Heart right ventricle (tissue), 16 donors: Measurements from ENCODE around the gene CSMD2. TPM values are rescaled to one million over a fixed set of nuclear protein-coding genes. Genes with fewer than 3 reads are reported as not detected.
A peak's percentile ranks its signal among the peaks of the same experiment; 100 is the strongest.

Source experiments
- ATAC-seq, 8 donors: fragments of 200-7000 bp; cut with Tn5 transposase; one replicate each; pipeline ENCODE4 v1.9.1; 2020; ENCODE audit warnings: mild to moderate bottlenecking in 8 of 8, moderate library complexity in 8 of 8, moderate number of reproducible peaks in 1 of 8
- DNase-seq, 2 donors: peaks; one replicate each; pipeline ENCODE4 v3.0.0-alpha.2; 2020
- H3K27ac ChIP-seq, 10 donors: fragments of 200-600 bp; sonication (generic) in 2 of 10; one replicate each; pipeline versions ENCODE4 v1.5.0 to v1.8.0; 2020 to 2022; ENCODE audit warnings: mild to moderate bottlenecking in 3 of 10
- H3K27me3 ChIP-seq, 7 donors: fragments of 200-600 bp; one replicate each; pipeline ENCODE4 v1.8.0; 2021 to 2022; ENCODE audit warnings: mild to moderate bottlenecking in 2 of 7
- H3K36me3 ChIP-seq, 9 donors: fragments of 200-600 bp; sonication (generic) in 1 of 9; one replicate each; pipeline versions ENCODE4 v1.5.0 to v1.8.0; 2020 to 2022; ENCODE audit warnings: mild to moderate bottlenecking in 2 of 9
- H3K4me1 ChIP-seq, 9 donors: fragments of 200-600 bp; sonication (generic) in 1 of 9; one replicate each; pipeline versions ENCODE4 v1.5.0 to v1.8.0; 2020 to 2022; ENCODE audit warnings: mild to moderate bottlenecking in 4 of 9
- H3K4me3 ChIP-seq, 10 donors: fragments of 200-600 bp; sonication (generic) in 2 of 10; one replicate each; pipeline versions ENCODE4 v1.5.0 to v1.8.0; 2020 to 2022; ENCODE audit warnings: mild to moderate bottlenecking in 7 of 10, moderate library complexity in 2 of 10
- H3K9me3 ChIP-seq, 11 donors: fragments of 200-600 bp in 10 of 11; sonication (generic) in 2 of 11; one replicate each; pipeline versions ENCODE4 v1.5.0 to v1.8.0; 2013 to 2022; ENCODE audit warnings: mild to moderate bottlenecking in 2 of 11, control low read depth in 1 of 11, moderate library complexity in 1 of 11
- CTCF ChIP-seq, 9 donors: fragments of 200-600 bp; sonication (generic) in 2 of 9; IDR thresholded peaks; one replicate each; pipeline versions ENCODE4 v1.5.0 to v1.8.0; 2021 to 2022; ENCODE audit warnings: antibody characterized with exemption in 9 of 9, mild to moderate bottlenecking in 5 of 9, moderate library complexity in 1 of 9
- WGBS, 2 donors: extraction: QIAGEN DNeasy Blood & Tissue Kit; methylation state at CpG; one replicate each; pipeline ENCODE4 v1.1.7; 2013; ENCODE audit warnings: inconsistent platforms in 1 of 2; 5-methylcytosine and 5-hydroxymethylcytosine counted together
- intact Hi-C, 10 donors: fragments of 100-400 bp; cut with DNase I; formaldehyde crosslinking; loops; one replicate each; pipeline versions ENCODE4 v1.11.1 to v1.14.2; 2022
- polyA plus RNA-seq, 2 donors: library from polyadenylated mRNA; stranded (reverse); fragments of 200-250 nt; gene quantifications; one replicate each; pipeline ENCODE4 v1.2.3, GENCODE V29; 2013
- total RNA-seq, 10 donors: library from RNA; stranded (reverse); fragmentation: NEBNext Ultra II Directional in 3 of 10; extraction: Animal tissue kit (Norgen Biotek cat#: 25700) in 3 of 10; gene quantifications; one replicate each; pipeline versions ENCODE4 v1.2.1 to v1.2.4, GENCODE V29; 2021 to 2023
- donor health status: Arrhythmogenic right ventricular cardiomyopathy.
- donor health status: ischemic (EF 13 %, LVEDD 7.1; RV severe dilation, severe dysfunction).
- donor health status: healthy with polysubstance abuse.
- donor health status: DM: no; HTN: yes; CAD: no.
- donor health status: DM: no; HTN: no; CAD: no.
- donor health status: ischemic (EF 25% LVEDD 6.9; RV normal size, moderate dysfunction).
- donor health status: ischemic (EF 25% LVEDD 5.7; RV mildly dilated, moderate dysfunction).
- donor health status: healthy.
- donor health status: DM: yes; HTN: yes; CAD: no.
- donor health status: Ischemic cardiomyopathy.
- donor health status: ischemic (EF 35%, LVEDD 5.7; RV mildly dilated, moderate dysfunction).
- donor health status: nonischemic (EF 11% LVEDD 7.7; RV severe dilation, severe dysfunction).
- donor health status: DM: yes; HTN: yes; CAD: no.
- donor health status: PGD.
- donor health status: ischemic (EF 29% LVEDD 5.4; RV normal size, mild dysfunction).
- donor health status: nonischemic (EF 23%, LVEDD 6.1; RV moderate dilation, normal function).

Gene CSMD2
- total and polyA plus RNA-seq, 12 donors: 0.04 to 0.97 (median 0.14) TPM; not detected in 1

GRCh38 chr1:33527934-33528333 is 637.1 kb downstream of the CSMD2 start:
- no peak for DNase-seq
- H3K4me1 ChIP-seq: no peaks in the 10 kb centered on the region
- H3K9me3 ChIP-seq: no peaks in the 10 kb centered on the region
- no peak overlapping the region for H3K4me3 ChIP-seq
- no peak for ATAC-seq
- 89 to 90% methylated on average over 4 of the region's 4 CpGs for WGBS, 2 donors
- intact Hi-C loops: no loop called here
- no peak overlapping the region for H3K27ac ChIP-seq
- TF ChIP-seq CTCF (IDR thresholded peaks at IDR 0.05): no peak
- H3K36me3 ChIP-seq: no peaks in the 10 kb centered on the region
- H3K27me3 ChIP-seq: no peaks in the 10 kb centered on the region

- no peak overlapping the region for H3K27ac ChIP-seq
- DNase-seq (no peak), ATAC-seq (peak in 1 of 8 donors; percentile 29)
- H3K36me3 ChIP-seq: no peaks in the 10 kb centered on the region
- TF ChIP-seq CTCF (IDR thresholded peaks at IDR 0.05): no peak
- whole genome bisulfite sequencing, 2 donors: 92 to 96% methylated on average over 3 of the region's 3 CpGs
- H3K9me3 ChIP-seq: no peaks in the 10 kb centered on the region
- intact Hi-C loops: loop anchor here in 2 of 10 donors (5.0 kb wide), 2 partner anchors 33 to 48 kb away; no protein-coding TSS in a partner anchor
- H3K4me1 ChIP-seq: no peaks in the 10 kb centered on the region
- H3K27me3 ChIP-seq: no peaks in the 10 kb centered on the region
- H3K4me3 ChIP-seq: no peak overlapping the region
Observed at GRCh38 chr1:33524586-33524985, 640.4 kb downstream of the CSMD2 start.

- no peaks in the 10 kb centered on the region for H3K9me3 ChIP-seq
- WGBS, 2 donors: 93 to 94% methylated on average over 27 of the region's 27 CpGs
Observed at GRCh38 chr1:33519240-33519884, 645.7 kb downstream of the CSMD2 start.

GRCh38 chr1:33517596-33518250 is 647.3 kb downstream of the CSMD2 start:
- H3K4me1 ChIP-seq: peaks cover 0 to 14% (median 0%) of the 10 kb centered on the region in 9 donors
- ATAC-seq (no peak), DNase-seq (no peak)
- intact Hi-C loops: loop anchor here in 3 of 10 donors (5.0 to 10.0 kb wide), 2 partner anchors 95 to 97 kb away; no protein-coding TSS in a partner anchor
- no peaks in the 10 kb centered on the region for H3K36me3 ChIP-seq
- 82 to 83% methylated on average over 12 of the region's 12 CpGs for WGBS, 2 donors
- no peak overlapping the region for H3K27ac ChIP-seq
- no peak overlapping the region for H3K4me3 ChIP-seq
- TF ChIP-seq CTCF (IDR thresholded peaks at IDR 0.05): no peak
- H3K27me3 ChIP-seq: no peaks in the 10 kb centered on the region
- H3K9me3 ChIP-seq: no peaks in the 10 kb centered on the region

More at GRCh38 chr1:33519240-33519884, 645.7 kb downstream of the CSMD2 start:
- H3K4me1 ChIP-seq: peaks cover 0 to 14% (median 0%) of the 10 kb centered on the region in 9 donors
- DNase-seq (no peak), ATAC-seq (no peak)
- no peak overlapping the region for H3K27ac ChIP-seq
- no peak overlapping the region for H3K4me3 ChIP-seq
- no peak for TF ChIP-seq CTCF (IDR thresholded peaks at IDR 0.05)
- no peaks in the 10 kb centered on the region for H3K27me3 ChIP-seq
- no peaks in the 10 kb centered on the region for H3K36me3 ChIP-seq
- intact Hi-C loops: loop anchor here in 3 of 10 donors (5.0 to 10.0 kb wide), 2 partner anchors 93 to 95 kb away; no protein-coding TSS in a partner anchor
